Neural cell (in vitro differentiated cells): ENCODE results near the gene NPFFR2. TPM values are rescaled to one million over a fixed set of nuclear protein-coding genes. Genes with fewer than 3 reads are reported as not detected.

ENCODE experiments used
- H2AFZ ChIP-seq: fragments of 200-600, 300-800 bp; sonication (generic), shearing (Covaris generic); 2 replicates; pipeline ENCODE4 v1.6.0; 2014; ENCODE audit warnings: low read depth, mild to moderate bottlenecking, antibody characterized with exemption, low read length, moderate library complexity
- H3F3A ChIP-seq: fragments of 200-600 bp; shearing (Covaris generic); 2 replicates; pipeline ENCODE4 v1.6.1; 2016; ENCODE audit warnings: mild to moderate bottlenecking, moderate library complexity, mixed read lengths, antibody characterized with exemption, low read length; ENCODE audit not compliant: insufficient read depth, poor library complexity, severe bottlenecking
- H3K27ac ChIP-seq: fragments of 200-600, 300-800 bp; sonication (generic), shearing (Covaris generic); 2 replicates; pipeline ENCODE4 v1.5.1; 2014; ENCODE audit warnings: mild to moderate bottlenecking, low read length, moderate library complexity
- H3K27me3 ChIP-seq: fragments of 300-800, 200-600 bp; sonication (generic), shearing (Covaris generic); 2 replicates; pipeline ENCODE4 v1.6.0; 2014; ENCODE audit warnings: mild to moderate bottlenecking, low read depth, low read length, moderate library complexity; ENCODE audit not compliant: insufficient read depth
- H3K36me3 ChIP-seq: fragments of 300-800, 200-600 bp; sonication (generic), shearing (Covaris generic); 2 replicates; pipeline ENCODE4 v1.5.1; 2014; ENCODE audit warnings: mild to moderate bottlenecking, antibody characterized with exemption, low read length, moderate library complexity; ENCODE audit not compliant: insufficient read depth
- H3K4me2 ChIP-seq: fragments of 300-800, 200-600 bp; sonication (generic), shearing (Covaris generic); 2 replicates; pipeline ENCODE4 v1.6.0; 2014; ENCODE audit warnings: mild to moderate bottlenecking, low read length
- H3K4me3 ChIP-seq: fragments of 300-800, 200-600 bp; sonication (generic), shearing (Covaris generic); 2 replicates; pipeline ENCODE4 v1.5.1; 2014; ENCODE audit warnings: mild to moderate bottlenecking, low read length, moderate library complexity
- H3K79me2 ChIP-seq: fragments of 200-600 bp; shearing (Covaris generic); replicated peaks from 2 replicates; pipeline ENCODE4 v1.6.0; 2014; ENCODE audit warnings: mild to moderate bottlenecking, low read length, moderate library complexity; ENCODE audit not compliant: insufficient read depth
- H3K9ac ChIP-seq: fragments of 300-800, 200-600 bp; sonication (generic), shearing (Covaris generic); 2 replicates; pipeline ENCODE4 v1.6.1; 2016; ENCODE audit warnings: mild to moderate bottlenecking, low read length, mixed read lengths
- H3K9me2 ChIP-seq: fragments of 200-600 bp; shearing (Covaris generic); 2 replicates; pipeline ENCODE4 v1.6.1; 2016; ENCODE audit warnings: mild to moderate bottlenecking, low read length, mixed read lengths; ENCODE audit not compliant: insufficient read depth
- H3K9me3 ChIP-seq: fragments of 200-600, 300-800 bp; sonication (generic), shearing (Covaris generic); 2 replicates; pipeline ENCODE4 v1.6.1; 2016; ENCODE audit warnings: mild to moderate bottlenecking, mixed run types, low read length, moderate library complexity, mixed read lengths
- H4K20me1 ChIP-seq: fragments of 200-600 bp; shearing (Covaris generic); 2 replicates; pipeline ENCODE4 v1.6.1; 2016; ENCODE audit warnings: mild to moderate bottlenecking, mixed run types; ENCODE audit not compliant: insufficient read depth
- EP300 ChIP-seq: fragments of 450-650 bp; conservative IDR thresholded peaks from 2 replicates; pipeline ENCODE4 v1.6.1; 2014; ENCODE audit warnings: antibody characterized with exemption, mild to moderate bottlenecking, moderate library complexity; ENCODE audit not compliant: poor library complexity, severe bottlenecking
- EZH2 ChIP-seq: fragments of 200-600, 300-800 bp; shearing (Covaris generic), sonication (generic); IDR thresholded peaks from 2 replicates; pipeline ENCODE4 v1.6.1; 2014; ENCODE audit warnings: antibody characterized with exemption, low read length, borderline replicate concordance, mild to moderate bottlenecking; ENCODE audit not compliant: insufficient read depth, poor library complexity, severe bottlenecking
- MXI1 ChIP-seq: fragments of 450-650 bp; conservative IDR thresholded peaks from 2 replicates; pipeline ENCODE4 v1.6.1; 2014; ENCODE audit warnings: antibody characterized with exemption, mild to moderate bottlenecking; ENCODE audit not compliant: poor library complexity, severe bottlenecking
- POLR2AphosphoS5 ChIP-seq: IDR thresholded peaks from 2 replicates; pipeline ENCODE4 v1.6.1; 2012
- RAD21 ChIP-seq: fragments of 450-650 bp; conservative IDR thresholded peaks from 2 replicates; pipeline ENCODE4 v1.6.1; 2014; ENCODE audit warnings: antibody characterized with exemption, mild to moderate bottlenecking, moderate library complexity
- REST ChIP-seq: IDR thresholded peaks from 2 replicates; pipeline ENCODE4 v1.6.1; 2012; ENCODE audit warnings: borderline replicate concordance
- SMC3 ChIP-seq: fragments of 450-650 bp; conservative IDR thresholded peaks from 2 replicates; pipeline ENCODE4 v1.6.1; 2014; ENCODE audit warnings: antibody characterized with exemption, mild to moderate bottlenecking, moderate library complexity; ENCODE audit not compliant: poor library complexity
- TAF1 ChIP-seq: IDR thresholded peaks from 2 replicates; pipeline ENCODE4 v1.6.1; 2012; ENCODE audit warnings: low read depth
- polyA plus RNA-seq: library from polyadenylated mRNA; depleted of rRNA; stranded (reverse); fragments of >200 nt; gene quantifications from 2 replicates; pipeline ENCODE4 v1.2.3, GENCODE V29; 2014
- TF ChIP-seq, protein P1 (sequence below): fragments of 450-650 bp; IDR thresholded peaks from 2 replicates; pipeline ENCODE4 v1.5.1; 2014; ENCODE audit warnings: antibody characterized with exemption, mild to moderate bottlenecking, moderate library complexity; ENCODE audit not compliant: poor library complexity, severe bottlenecking

Gene NPFFR2
- polyA plus RNA-seq, 1 donor from 2014 or later: not detected

GRCh38 chr4:72179342-72179741, 147.5 kb downstream of the NPFFR2 start:
- Histone ChIP-seq H4K20me1 (no peaks in the 10 kb centered on the region), H3K27ac (no peak overlapping the region), H3K4me3 (no peak overlapping the region), H3K36me3 (no peaks in the 10 kb centered on the region), H3K9me2 (no peaks in the 10 kb centered on the region), H3K4me2 (no peak overlapping the region), H3K9me3 (no peaks in the 10 kb centered on the region), H3K27me3 (no peaks in the 10 kb centered on the region), H3K79me2 (no peaks in the 10 kb centered on the region), H3F3A (no peaks in the 10 kb centered on the region), H2AFZ (no peak overlapping the region), H3K9ac (no peak overlapping the region)
- no peak for TF ChIP-seq TAF1
- TF ChIP-seq REST: no peak
- TF ChIP-seq POLR2AphosphoS5: no peak
- TF ChIP-seq, protein P1, sequence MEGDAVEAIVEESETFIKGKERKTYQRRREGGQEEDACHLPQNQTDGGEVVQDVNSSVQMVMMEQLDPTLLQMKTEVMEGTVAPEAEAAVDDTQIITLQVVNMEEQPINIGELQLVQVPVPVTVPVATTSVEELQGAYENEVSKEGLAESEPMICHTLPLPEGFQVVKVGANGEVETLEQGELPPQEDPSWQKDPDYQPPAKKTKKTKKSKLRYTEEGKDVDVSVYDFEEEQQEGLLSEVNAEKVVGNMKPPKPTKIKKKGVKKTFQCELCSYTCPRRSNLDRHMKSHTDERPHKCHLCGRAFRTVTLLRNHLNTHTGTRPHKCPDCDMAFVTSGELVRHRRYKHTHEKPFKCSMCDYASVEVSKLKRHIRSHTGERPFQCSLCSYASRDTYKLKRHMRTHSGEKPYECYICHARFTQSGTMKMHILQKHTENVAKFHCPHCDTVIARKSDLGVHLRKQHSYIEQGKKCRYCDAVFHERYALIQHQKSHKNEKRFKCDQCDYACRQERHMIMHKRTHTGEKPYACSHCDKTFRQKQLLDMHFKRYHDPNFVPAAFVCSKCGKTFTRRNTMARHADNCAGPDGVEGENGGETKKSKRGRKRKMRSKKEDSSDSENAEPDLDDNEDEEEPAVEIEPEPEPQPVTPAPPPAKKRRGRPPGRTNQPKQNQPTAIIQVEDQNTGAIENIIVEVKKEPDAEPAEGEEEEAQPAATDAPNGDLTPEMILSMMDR: no peak
- TF ChIP-seq RAD21: no peak
- TF ChIP-seq EZH2: no peak
- no peak for TF ChIP-seq MXI1
- TF ChIP-seq EP300: no peak
- no peak for TF ChIP-seq SMC3

DNA sequence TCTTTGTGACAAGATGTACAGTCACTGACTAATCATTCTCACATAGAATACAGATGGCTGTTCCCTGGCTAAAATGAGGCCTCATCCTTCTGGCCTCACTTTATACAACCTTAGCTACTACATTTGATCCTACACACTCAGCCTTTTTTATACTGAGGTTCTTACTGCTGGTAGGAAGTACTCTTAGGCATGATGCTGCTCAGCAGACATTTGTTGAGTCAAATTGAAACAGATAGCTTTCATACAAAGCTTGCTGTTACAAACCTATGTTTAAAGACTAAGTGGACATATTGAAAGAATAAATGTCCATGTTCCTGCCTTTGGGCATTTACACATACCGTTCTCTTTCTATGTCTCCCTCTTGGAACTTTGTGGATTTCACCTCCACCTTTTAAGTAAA, 154.9 kb downstream of the NPFFR2 start:
- no peaks in the 10 kb centered on the region for H3K79me2 ChIP-seq
- no peaks in the 10 kb centered on the region for H3K27me3 ChIP-seq
- no peak for TF ChIP-seq RAD21
- no peaks in the 10 kb centered on the region for H3K36me3 ChIP-seq
- H3F3A ChIP-seq: no peaks in the 10 kb centered on the region
- no peak overlapping the region for H3K27ac ChIP-seq
- H3K4me3 ChIP-seq: no peak overlapping the region
- H3K9me2 ChIP-seq: no peaks in the 10 kb centered on the region
- H3K9me3 ChIP-seq: no peaks in the 10 kb centered on the region
- no peak overlapping the region for H3K9ac ChIP-seq
- H3K4me2 ChIP-seq: no peak overlapping the region
- H2AFZ ChIP-seq: no peak overlapping the region
- no peaks in the 10 kb centered on the region for H4K20me1 ChIP-seq

DNA sequence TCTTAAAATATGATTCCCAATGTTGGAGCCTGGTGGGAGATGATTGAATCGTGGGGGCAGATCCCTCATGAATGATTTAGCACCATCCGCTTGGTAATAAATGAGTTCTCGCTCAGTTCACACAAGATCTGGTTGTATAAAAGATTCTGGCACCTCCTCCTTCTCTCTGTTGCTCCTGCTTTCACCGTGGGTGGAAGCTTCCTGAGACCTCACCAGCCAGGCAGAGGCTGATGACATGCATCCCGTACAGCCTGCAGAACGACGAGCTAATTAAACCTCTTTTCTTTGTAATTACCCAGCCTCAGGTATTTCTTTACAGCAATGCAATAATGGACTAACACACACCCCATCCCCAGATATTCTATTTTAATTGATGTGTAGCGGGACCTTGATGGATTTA, 162.2 kb downstream of the NPFFR2 start:
- no peak overlapping the region for H3K9ac ChIP-seq
- H3K27ac ChIP-seq: peak overlapping the region; percentile 28
- no peaks in the 10 kb centered on the region for H3K36me3 ChIP-seq
- H3K4me3 ChIP-seq: no peak overlapping the region
- H3K4me2 ChIP-seq: no peak overlapping the region
- no peaks in the 10 kb centered on the region for H3K9me3 ChIP-seq
- TF ChIP-seq REST: no peak
- no peak for TF ChIP-seq RAD21
- no peak for TF ChIP-seq EP300
- TF ChIP-seq TAF1: no peak
- H2AFZ ChIP-seq: no peak overlapping the region
- no peaks in the 10 kb centered on the region for H4K20me1 ChIP-seq
- H3K27me3 ChIP-seq: no peaks in the 10 kb centered on the region
- H3K9me2 ChIP-seq: no peaks in the 10 kb centered on the region
- no peaks in the 10 kb centered on the region for H3K79me2 ChIP-seq
- no peaks in the 10 kb centered on the region for H3F3A ChIP-seq
